WTC11 (cell line): ENCODE measurements around the gene ZBTB20. TPM values are rescaled to one million over a fixed set of nuclear protein-coding genes. Genes with fewer than 3 reads are reported as not detected.

Source experiments
- ATAC-seq: fragments of 200-7000 bp; cut with Tn5 transposase; 2 replicates; pipeline ENCODE4 v1.10.0; 2021; ENCODE audit warnings: mild to moderate bottlenecking, moderate library complexity
- CTCF ChIA-PET: fragments of 300-600 bp; sonication (Branson Sonifier 250); formaldehyde crosslinking; loops from one replicate; lab custom pipeline; 2021; ENCODE audit warnings: antibody characterized with exemption; lab: Charles Lee
- POLR2A ChIA-PET: fragments of 350-600 bp; sonication (Branson Sonifier 250); formaldehyde crosslinking; loops from one replicate; lab custom pipeline; 2021; ENCODE audit warnings: antibody characterized with exemption; lab: Charles Lee
- DNase-seq: peaks from one replicate; pipeline ENCODE4 v3.0.0; 2021; ENCODE audit warnings: low spot score
- H3K27ac Mint-ChIP-seq: 2 replicates; pipeline ENCODE4 v1.8.0; 2021; ENCODE audit warnings: mixed read lengths
- H3K27me3 Mint-ChIP-seq: 2 replicates; pipeline ENCODE4 v1.8.0; 2021; ENCODE audit warnings: low read depth, mild to moderate bottlenecking, moderate library complexity, mixed read lengths
- H3K36me3 Mint-ChIP-seq: 2 replicates; pipeline ENCODE4 v1.8.0; 2021; ENCODE audit warnings: mixed read lengths
- H3K4me1 Mint-ChIP-seq: 2 replicates; pipeline ENCODE4 v1.8.0; 2022; ENCODE audit warnings: mixed read lengths
- H3K4me3 Mint-ChIP-seq: 2 replicates; pipeline ENCODE4 v1.8.0; 2021; ENCODE audit warnings: mild to moderate bottlenecking, moderate library complexity, mixed read lengths
- H3K9me3 Mint-ChIP-seq: 2 replicates; pipeline ENCODE4 v1.8.0; 2021; ENCODE audit warnings: mixed read lengths
- CREM ChIP-seq: sonication (generic); formaldehyde crosslinking; IDR thresholded peaks from 2 replicates; pipeline ENCODE4 v1.8.1; 2022; ENCODE audit warnings: mild to moderate bottlenecking, missing genetic modification reagents, moderate library complexity
- EMX1 ChIP-seq: fragments of 250-450 bp; sonication (Bioruptor Pico); IDR thresholded peaks from 2 replicates; pipeline ENCODE4 v1.8.0; 2021; ENCODE audit warnings: mild to moderate bottlenecking
- FOXP1 ChIP-seq: sonication (generic); formaldehyde crosslinking; IDR thresholded peaks from 2 replicates; pipeline ENCODE4 v1.8.0; 2022; ENCODE audit warnings: missing genetic modification reagents, mild to moderate bottlenecking, moderate library complexity, borderline replicate concordance
- HMGA2 ChIP-seq: fragments of 250-450 bp; sonication (Bioruptor Pico); IDR thresholded peaks from 2 replicates; pipeline ENCODE4 v1.4.0; 2021; ENCODE audit warnings: mild to moderate bottlenecking, moderate library complexity
- KAT7 ChIP-seq: sonication (generic); formaldehyde crosslinking; IDR thresholded peaks from 2 replicates; pipeline ENCODE4 v1.8.1; 2023; ENCODE audit warnings: missing genetic modification reagents, mild to moderate bottlenecking, borderline replicate concordance
- NFATC4 ChIP-seq: fragments of 250-450 bp; sonication (Bioruptor Pico); IDR thresholded peaks from 2 replicates; pipeline ENCODE4 v1.9.0; 2021; ENCODE audit warnings: mild to moderate bottlenecking
- NR1H2 ChIP-seq: sonication (generic); formaldehyde crosslinking; IDR thresholded peaks from 2 replicates; pipeline ENCODE4 v1.9.0; 2021; ENCODE audit warnings: mild to moderate bottlenecking, moderate library complexity, missing genetic modification reagents
- NR2C2 ChIP-seq: sonication (generic); formaldehyde crosslinking; IDR thresholded peaks from 2 replicates; pipeline ENCODE4 v1.8.0; 2022; ENCODE audit warnings: mild to moderate bottlenecking, missing genetic modification reagents
- OVOL2 ChIP-seq: fragments of 250-450 bp; sonication (Bioruptor Pico); IDR thresholded peaks from 2 replicates; pipeline ENCODE4 v1.9.0; 2021; ENCODE audit warnings: mild to moderate bottlenecking, borderline replicate concordance
- SMAD4 ChIP-seq: sonication (generic); formaldehyde crosslinking; IDR thresholded peaks from 2 replicates; pipeline ENCODE4 v1.8.0; 2022; ENCODE audit warnings: mild to moderate bottlenecking, missing genetic modification reagents
- SOX15 ChIP-seq: fragments of 250-450 bp; sonication (Bioruptor Pico); IDR thresholded peaks from 2 replicates; pipeline ENCODE4 v1.9.0; 2021; ENCODE audit warnings: mild to moderate bottlenecking
- SP1 ChIP-seq: sonication (generic); formaldehyde crosslinking; conservative IDR thresholded peaks from 2 replicates; pipeline ENCODE4 v1.8.1; 2022; ENCODE audit warnings: missing genetic modification reagents
- TCF7 ChIP-seq: sonication (generic); formaldehyde crosslinking; IDR thresholded peaks from 2 replicates; pipeline ENCODE4 v1.8.0; 2022; ENCODE audit warnings: mild to moderate bottlenecking, low read depth, missing genetic modification reagents, moderate library complexity
- TP53 ChIP-seq: sonication (generic); formaldehyde crosslinking; IDR thresholded peaks from 2 replicates; pipeline ENCODE4 v1.8.1; 2023; ENCODE audit warnings: mild to moderate bottlenecking, missing genetic modification reagents
- total RNA-seq: library from RNA; stranded (reverse); gene quantifications from 3 replicates; pipeline ENCODE4 v1.2.3, GENCODE V29; 2021
- TF ChIP-seq, protein P1 (sequence below): sonication (generic); formaldehyde crosslinking; IDR thresholded peaks from 2 replicates; pipeline ENCODE4 v1.8.1; 2023; ENCODE audit warnings: mild to moderate bottlenecking, moderate library complexity, missing genetic modification reagents
- TF ChIP-seq, protein P2 (sequence below): sonication (generic); formaldehyde crosslinking; IDR thresholded peaks from 2 replicates; pipeline ENCODE4 v1.8.1; 2023; ENCODE audit warnings: mild to moderate bottlenecking, missing genetic modification reagents, moderate library complexity
- TF ChIP-seq, protein P3 (sequence below): fragments of 200-600 bp; IDR thresholded peaks from 2 replicates; pipeline ENCODE4 v1.8.0; 2022; ENCODE audit warnings: antibody characterized with exemption
- TF ChIP-seq, protein P4 (sequence below): sonication (generic); formaldehyde crosslinking; IDR thresholded peaks from 2 replicates; pipeline ENCODE4 v1.8.0; 2022; ENCODE audit warnings: mild to moderate bottlenecking, missing genetic modification reagents
- TF ChIP-seq, protein P5 (sequence below): sonication (generic); formaldehyde crosslinking; IDR thresholded peaks from 2 replicates; pipeline ENCODE4 v1.8.1; 2023; ENCODE audit warnings: mild to moderate bottlenecking, missing genetic modification reagents, borderline replicate concordance
- TF ChIP-seq, protein P6 (sequence below): sonication (generic); formaldehyde crosslinking; IDR thresholded peaks from 2 replicates; pipeline ENCODE4 v1.8.1; 2022; ENCODE audit warnings: low read depth, mild to moderate bottlenecking, moderate library complexity, missing genetic modification reagents, borderline replicate concordance

Gene ZBTB20
- total RNA-seq, 1 experiment from 2014 or later: 1.5 TPM

DNA sequence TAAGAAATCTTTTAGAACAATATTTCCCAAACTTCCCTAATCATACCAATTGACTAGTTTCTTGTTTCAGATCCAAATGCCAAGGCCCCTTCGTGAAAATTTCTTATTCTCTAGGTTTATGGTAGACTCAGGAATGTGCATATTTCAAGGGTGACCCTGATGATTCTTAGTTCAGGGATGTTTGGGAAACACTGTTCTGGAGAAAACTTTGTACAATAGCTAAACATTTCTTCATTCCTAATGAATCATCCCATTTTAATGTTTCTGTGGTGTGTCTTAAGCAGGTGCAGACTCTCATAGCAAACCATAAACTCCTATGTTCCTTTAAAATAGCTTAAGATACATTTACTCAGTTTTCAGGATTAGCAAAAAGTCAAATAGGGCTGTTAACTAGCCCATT, 538.8 kb downstream of the ZBTB20 start (continued):
- TF ChIP-seq TP53 (CRISPR knock-in tag): no peak
- TF ChIP-seq TCF7 (CRISPR knock-in tag): no peak

DNA sequence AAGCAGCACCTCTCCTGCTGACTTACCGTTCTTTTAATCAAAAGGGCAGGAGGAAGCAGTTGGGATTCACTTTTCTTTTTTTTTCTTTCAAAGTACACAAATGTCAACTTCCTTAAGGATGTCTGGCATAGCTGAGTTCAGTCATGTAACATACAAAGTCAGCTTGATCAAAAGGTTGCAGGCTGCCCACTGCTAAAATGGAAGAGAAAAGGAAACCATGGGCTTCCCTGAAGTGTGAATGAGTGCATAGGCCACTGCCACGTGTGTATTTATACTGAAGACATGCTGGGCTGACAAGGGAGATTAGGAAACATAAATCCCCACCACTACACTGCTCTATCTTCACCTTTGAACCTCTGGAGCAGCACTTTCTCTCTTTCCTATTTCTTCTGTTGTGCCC, 540.8 kb downstream of the ZBTB20 start:
- Mint-ChIP-seq H3K36me3 (no peaks in the 10 kb centered on the region), H3K9me3 (no peaks in the 10 kb centered on the region), H3K4me3 (no peak overlapping the region), H3K4me1 (no peaks in the 10 kb centered on the region), H3K27ac (no peak overlapping the region), H3K27me3 (no peaks in the 10 kb centered on the region)
- CTCF ChIA-PET: interaction anchor here (0.6 to 1.9 kb wide), 2 partner anchors 9 to 222 kb away, joined by 3 to 7 read pairs; no protein-coding TSS in a partner anchor
- TF ChIP-seq, protein P1, sequence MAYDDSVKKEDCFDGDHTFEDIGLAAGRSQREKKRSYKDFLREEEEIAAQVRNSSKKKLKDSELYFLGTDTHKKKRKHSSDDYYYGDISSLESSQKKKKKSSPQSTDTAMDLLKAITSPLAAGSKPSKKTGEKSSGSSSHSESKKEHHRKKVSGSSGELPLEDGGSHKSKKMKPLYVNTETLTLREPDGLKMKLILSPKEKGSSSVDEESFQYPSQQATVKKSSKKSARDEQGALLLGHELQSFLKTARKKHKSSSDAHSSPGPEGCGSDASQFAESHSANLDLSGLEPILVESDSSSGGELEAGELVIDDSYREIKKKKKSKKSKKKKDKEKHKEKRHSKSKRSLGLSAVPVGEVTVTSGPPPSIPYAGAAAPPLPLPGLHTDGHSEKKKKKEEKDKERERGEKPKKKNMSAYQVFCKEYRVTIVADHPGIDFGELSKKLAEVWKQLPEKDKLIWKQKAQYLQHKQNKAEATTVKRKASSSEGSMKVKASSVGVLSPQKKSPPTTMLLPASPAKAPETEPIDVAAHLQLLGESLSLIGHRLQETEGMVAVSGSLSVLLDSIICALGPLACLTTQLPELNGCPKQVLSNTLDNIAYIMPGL (CRISPR knock-in tag): no peak
- TF ChIP-seq, protein P2, sequence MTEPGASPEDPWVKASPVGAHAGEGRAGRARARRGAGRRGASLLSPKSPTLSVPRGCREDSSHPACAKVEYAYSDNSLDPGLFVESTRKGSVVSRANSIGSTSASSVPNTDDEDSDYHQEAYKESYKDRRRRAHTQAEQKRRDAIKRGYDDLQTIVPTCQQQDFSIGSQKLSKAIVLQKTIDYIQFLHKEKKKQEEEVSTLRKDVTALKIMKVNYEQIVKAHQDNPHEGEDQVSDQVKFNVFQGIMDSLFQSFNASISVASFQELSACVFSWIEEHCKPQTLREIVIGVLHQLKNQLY: no peak
- TF ChIP-seq, protein P3, sequence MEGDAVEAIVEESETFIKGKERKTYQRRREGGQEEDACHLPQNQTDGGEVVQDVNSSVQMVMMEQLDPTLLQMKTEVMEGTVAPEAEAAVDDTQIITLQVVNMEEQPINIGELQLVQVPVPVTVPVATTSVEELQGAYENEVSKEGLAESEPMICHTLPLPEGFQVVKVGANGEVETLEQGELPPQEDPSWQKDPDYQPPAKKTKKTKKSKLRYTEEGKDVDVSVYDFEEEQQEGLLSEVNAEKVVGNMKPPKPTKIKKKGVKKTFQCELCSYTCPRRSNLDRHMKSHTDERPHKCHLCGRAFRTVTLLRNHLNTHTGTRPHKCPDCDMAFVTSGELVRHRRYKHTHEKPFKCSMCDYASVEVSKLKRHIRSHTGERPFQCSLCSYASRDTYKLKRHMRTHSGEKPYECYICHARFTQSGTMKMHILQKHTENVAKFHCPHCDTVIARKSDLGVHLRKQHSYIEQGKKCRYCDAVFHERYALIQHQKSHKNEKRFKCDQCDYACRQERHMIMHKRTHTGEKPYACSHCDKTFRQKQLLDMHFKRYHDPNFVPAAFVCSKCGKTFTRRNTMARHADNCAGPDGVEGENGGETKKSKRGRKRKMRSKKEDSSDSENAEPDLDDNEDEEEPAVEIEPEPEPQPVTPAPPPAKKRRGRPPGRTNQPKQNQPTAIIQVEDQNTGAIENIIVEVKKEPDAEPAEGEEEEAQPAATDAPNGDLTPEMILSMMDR: no peak
- no peak for TF ChIP-seq HMGA2 (CRISPR knock-in tag)
- TF ChIP-seq KAT7 (CRISPR knock-in tag): no peak
- no peak for TF ChIP-seq NR1H2 (CRISPR knock-in tag)
- no peak for TF ChIP-seq EMX1 (CRISPR knock-in tag)
- TF ChIP-seq SP1: no peak
- TF ChIP-seq, protein P4, sequence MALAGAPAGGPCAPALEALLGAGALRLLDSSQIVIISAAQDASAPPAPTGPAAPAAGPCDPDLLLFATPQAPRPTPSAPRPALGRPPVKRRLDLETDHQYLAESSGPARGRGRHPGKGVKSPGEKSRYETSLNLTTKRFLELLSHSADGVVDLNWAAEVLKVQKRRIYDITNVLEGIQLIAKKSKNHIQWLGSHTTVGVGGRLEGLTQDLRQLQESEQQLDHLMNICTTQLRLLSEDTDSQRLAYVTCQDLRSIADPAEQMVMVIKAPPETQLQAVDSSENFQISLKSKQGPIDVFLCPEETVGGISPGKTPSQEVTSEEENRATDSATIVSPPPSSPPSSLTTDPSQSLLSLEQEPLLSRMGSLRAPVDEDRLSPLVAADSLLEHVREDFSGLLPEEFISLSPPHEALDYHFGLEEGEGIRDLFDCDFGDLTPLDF (CRISPR knock-in tag): no peak
- no peak for TF ChIP-seq OVOL2
- no peak for TF ChIP-seq SOX15 (CRISPR knock-in tag)
- no peak for TF ChIP-seq CREM (CRISPR knock-in tag)
- TF ChIP-seq, protein P5, sequence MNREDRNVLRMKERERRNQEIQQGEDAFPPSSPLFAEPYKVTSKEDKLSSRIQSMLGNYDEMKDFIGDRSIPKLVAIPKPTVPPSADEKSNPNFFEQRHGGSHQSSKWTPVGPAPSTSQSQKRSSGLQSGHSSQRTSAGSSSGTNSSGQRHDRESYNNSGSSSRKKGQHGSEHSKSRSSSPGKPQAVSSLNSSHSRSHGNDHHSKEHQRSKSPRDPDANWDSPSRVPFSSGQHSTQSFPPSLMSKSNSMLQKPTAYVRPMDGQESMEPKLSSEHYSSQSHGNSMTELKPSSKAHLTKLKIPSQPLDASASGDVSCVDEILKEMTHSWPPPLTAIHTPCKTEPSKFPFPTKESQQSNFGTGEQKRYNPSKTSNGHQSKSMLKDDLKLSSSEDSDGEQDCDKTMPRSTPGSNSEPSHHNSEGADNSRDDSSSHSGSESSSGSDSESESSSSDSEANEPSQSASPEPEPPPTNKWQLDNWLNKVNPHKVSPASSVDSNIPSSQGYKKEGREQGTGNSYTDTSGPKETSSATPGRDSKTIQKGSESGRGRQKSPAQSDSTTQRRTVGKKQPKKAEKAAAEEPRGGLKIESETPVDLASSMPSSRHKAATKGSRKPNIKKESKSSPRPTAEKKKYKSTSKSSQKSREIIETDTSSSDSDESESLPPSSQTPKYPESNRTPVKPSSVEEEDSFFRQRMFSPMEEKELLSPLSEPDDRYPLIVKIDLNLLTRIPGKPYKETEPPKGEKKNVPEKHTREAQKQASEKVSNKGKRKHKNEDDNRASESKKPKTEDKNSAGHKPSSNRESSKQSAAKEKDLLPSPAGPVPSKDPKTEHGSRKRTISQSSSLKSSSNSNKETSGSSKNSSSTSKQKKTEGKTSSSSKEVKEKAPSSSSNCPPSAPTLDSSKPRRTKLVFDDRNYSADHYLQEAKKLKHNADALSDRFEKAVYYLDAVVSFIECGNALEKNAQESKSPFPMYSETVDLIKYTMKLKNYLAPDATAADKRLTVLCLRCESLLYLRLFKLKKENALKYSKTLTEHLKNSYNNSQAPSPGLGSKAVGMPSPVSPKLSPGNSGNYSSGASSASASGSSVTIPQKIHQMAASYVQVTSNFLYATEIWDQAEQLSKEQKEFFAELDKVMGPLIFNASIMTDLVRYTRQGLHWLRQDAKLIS (CRISPR knock-in tag): no peak
- TF ChIP-seq FOXP1 (CRISPR knock-in tag): no peak
- TF ChIP-seq NFATC4 (CRISPR knock-in tag): no peak
- TF ChIP-seq SMAD4 (CRISPR knock-in tag): no peak
- TF ChIP-seq NR2C2: no peak
- TF ChIP-seq, protein P6, sequence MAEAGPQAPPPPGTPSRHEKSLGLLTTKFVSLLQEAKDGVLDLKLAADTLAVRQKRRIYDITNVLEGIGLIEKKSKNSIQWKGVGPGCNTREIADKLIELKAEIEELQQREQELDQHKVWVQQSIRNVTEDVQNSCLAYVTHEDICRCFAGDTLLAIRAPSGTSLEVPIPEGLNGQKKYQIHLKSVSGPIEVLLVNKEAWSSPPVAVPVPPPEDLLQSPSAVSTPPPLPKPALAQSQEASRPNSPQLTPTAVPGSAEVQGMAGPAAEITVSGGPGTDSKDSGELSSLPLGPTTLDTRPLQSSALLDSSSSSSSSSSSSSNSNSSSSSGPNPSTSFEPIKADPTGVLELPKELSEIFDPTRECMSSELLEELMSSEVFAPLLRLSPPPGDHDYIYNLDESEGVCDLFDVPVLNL (CRISPR knock-in tag): no peak
- no peak for DNase-seq
- POLR2A ChIA-PET: no interaction called here
- ATAC-seq: no peak
